ENCODE measurements around the gene CYP26C1. TPM values are rescaled to one million over a fixed set of nuclear protein-coding genes. Genes with fewer than 3 reads are reported as not detected.
A peak's percentile ranks its signal among the peaks of the same experiment; 100 is the strongest.

The CYP26C1 gene
- total RNA-seq, 1 donor from 2014 or later: 0.10 TPM

GRCh38 chr10:93068411-93069244 is 8.0 kb downstream of the CYP26C1 start:
- peak overlapping the region; percentile 91 for H3K4me3 Mint-ChIP-seq (ENCODE audit: unreplicated experiment)
- peaks cover 17% of the 10 kb centered on the region for H3K9me3 Mint-ChIP-seq (ENCODE audit: unreplicated experiment)
- no peaks in the 10 kb centered on the region for H3K36me3 Mint-ChIP-seq (ENCODE audit: unreplicated experiment)
- peaks cover 42% of the 10 kb centered on the region for H3K27me3 Mint-ChIP-seq (ENCODE audit: unreplicated experiment)
- H3K4me1 Mint-ChIP-seq (ENCODE audit: low read depth, unreplicated experiment): peaks cover 6% of the 10 kb centered on the region
- H3K27ac Mint-ChIP-seq (ENCODE audit: unreplicated experiment): peak overlapping the region; percentile 60
- DNase-seq: peak; percentile 77
- no peak for TF ChIP-seq CTCF (IDR thresholded peaks at IDR 0.05; ENCODE audit: partially characterized antibody, unreplicated experiment)

DNA sequence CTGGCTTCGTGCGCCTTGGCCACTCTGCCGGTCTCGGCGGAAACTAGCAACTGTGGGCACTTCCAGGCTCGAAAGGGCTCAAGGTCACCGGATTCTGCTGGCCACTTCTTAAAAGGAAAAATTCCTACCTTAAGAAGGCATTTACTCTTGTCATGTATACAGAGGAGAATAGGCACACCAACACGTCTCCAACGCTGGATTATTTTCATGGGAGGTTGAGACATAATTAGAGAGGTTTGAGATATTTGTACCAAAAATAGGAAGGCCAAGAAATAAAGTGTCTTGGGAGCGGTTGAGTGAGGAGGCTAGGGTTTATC is 8.6 kb downstream of the CYP26C1 start:
- Mint-ChIP-seq H3K36me3 (ENCODE audit: unreplicated experiment) (no peaks in the 10 kb centered on the region), H3K4me3 (ENCODE audit: unreplicated experiment) (no peak overlapping the region), H3K4me1 (ENCODE audit: low read depth, unreplicated experiment) (peaks cover 5% of the 10 kb centered on the region), H3K27me3 (ENCODE audit: unreplicated experiment) (peaks cover 38% of the 10 kb centered on the region), H3K27ac (ENCODE audit: unreplicated experiment) (no peak overlapping the region), H3K9me3 (ENCODE audit: unreplicated experiment) (peaks cover 16% of the 10 kb centered on the region)
- TF ChIP-seq CTCF (IDR thresholded peaks at IDR 0.05; ENCODE audit: partially characterized antibody, unreplicated experiment): no peak
- DNase-seq: no peak

- peak overlapping the region; percentile 36 for H3K4me3 Mint-ChIP-seq (ENCODE audit: unreplicated experiment)
- H3K9me3 Mint-ChIP-seq (ENCODE audit: unreplicated experiment): peaks cover 16% of the 10 kb centered on the region
- no peaks in the 10 kb centered on the region for H3K36me3 Mint-ChIP-seq (ENCODE audit: unreplicated experiment)
- no peak for DNase-seq
- no peak overlapping the region for H3K27ac Mint-ChIP-seq (ENCODE audit: unreplicated experiment)
- no peak for TF ChIP-seq CTCF (IDR thresholded peaks at IDR 0.05; ENCODE audit: partially characterized antibody, unreplicated experiment)
- H3K27me3 Mint-ChIP-seq (ENCODE audit: unreplicated experiment): peaks cover 42% of the 10 kb centered on the region
- peaks cover 5% of the 10 kb centered on the region for H3K4me1 Mint-ChIP-seq (ENCODE audit: low read depth, unreplicated experiment)
These were observed 10.0 kb downstream of the CYP26C1 start for GRCh38 chr10:93070378-93071176.

DNA sequence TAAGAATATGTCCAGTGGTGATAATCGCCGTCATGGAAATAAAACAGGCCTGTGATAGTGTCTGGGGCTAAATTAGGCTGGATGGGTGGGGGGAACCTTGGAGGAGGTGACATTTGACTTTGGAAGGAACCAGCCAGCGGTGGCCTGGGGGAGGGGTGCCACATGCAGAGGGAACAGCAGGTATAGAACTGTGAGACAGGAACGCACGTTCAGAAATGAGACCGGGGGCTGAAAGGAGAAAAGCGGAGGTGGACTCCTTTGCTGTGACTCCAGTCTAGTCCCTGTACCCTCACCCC is 10.5 kb downstream of the CYP26C1 start:
- DNase-seq: no peak
- Mint-ChIP-seq H3K9me3 (ENCODE audit: unreplicated experiment) (peaks cover 18% of the 10 kb centered on the region), H3K27me3 (ENCODE audit: unreplicated experiment) (peaks cover 43% of the 10 kb centered on the region), H3K4me1 (ENCODE audit: low read depth, unreplicated experiment) (peaks cover 4% of the 10 kb centered on the region), H3K36me3 (ENCODE audit: unreplicated experiment) (no peaks in the 10 kb centered on the region), H3K4me3 (ENCODE audit: unreplicated experiment) (peak overlapping the region; percentile 36), H3K27ac (ENCODE audit: unreplicated experiment) (no peak overlapping the region)
- TF ChIP-seq CTCF (IDR thresholded peaks at IDR 0.05; ENCODE audit: partially characterized antibody, unreplicated experiment): no peak

DNA sequence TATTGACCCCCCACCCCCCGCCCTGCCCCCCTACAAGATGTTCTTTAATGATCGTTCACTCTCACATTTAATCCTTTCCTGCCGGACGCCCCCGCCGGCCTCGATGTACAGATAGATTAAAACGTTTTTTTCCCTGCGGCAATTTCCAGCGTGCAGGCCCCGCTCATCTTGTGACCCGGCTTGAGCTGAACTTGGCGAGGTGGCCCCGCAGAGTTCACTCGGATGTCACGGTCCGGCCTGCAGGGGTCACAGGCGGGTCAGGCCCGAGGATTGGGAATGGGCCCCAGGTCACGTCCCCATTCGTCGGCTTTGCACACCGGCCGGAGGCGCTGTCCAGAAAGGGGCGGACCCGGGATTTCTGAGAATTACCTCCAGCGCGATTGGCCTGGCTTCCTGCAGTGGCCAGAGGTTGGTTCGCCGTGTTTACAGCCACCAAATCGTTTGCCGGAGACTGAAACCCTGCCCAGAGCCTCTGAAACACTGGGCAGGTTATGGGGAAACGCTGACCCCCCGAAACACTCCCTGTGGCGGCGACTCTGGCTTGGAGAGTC is 11.2 kb downstream of the CYP26C1 start:
- Mint-ChIP-seq H3K36me3 (ENCODE audit: unreplicated experiment) (no peaks in the 10 kb centered on the region), H3K27me3 (ENCODE audit: unreplicated experiment) (peaks cover 46% of the 10 kb centered on the region), H3K9me3 (ENCODE audit: unreplicated experiment) (peaks cover 16% of the 10 kb centered on the region), H3K27ac (ENCODE audit: unreplicated experiment) (no peak overlapping the region), H3K4me3 (ENCODE audit: unreplicated experiment) (no peak overlapping the region), H3K4me1 (ENCODE audit: low read depth, unreplicated experiment) (peaks cover 7% of the 10 kb centered on the region)
- TF ChIP-seq CTCF (IDR thresholded peaks at IDR 0.05; ENCODE audit: partially characterized antibody, unreplicated experiment): no peak
- DNase-seq: peak; percentile 53
